DND-41 (cell line): ENCODE measurements around the gene ABCC8.
"Not testable (repeated sequence)": the region's sequence is repeated elsewhere in the genome, so short reads cannot be mapped to it uniquely, and the experiment has no call there.

Source experiments
- ATAC-seq: fragments of 200-7000 bp; cut with Tn5 transposase; 3 replicates; pipeline ENCODE4 v1.9.1; 2021; ENCODE audit warnings: low read depth; ENCODE audit not compliant: insufficient read depth
- DNase-seq: peaks from one replicate; pipeline ENCODE4 v3.0.0-alpha.2; 2020
- H2AFZ ChIP-seq: 2 replicates; pipeline ENCODE4 v1.6.0; 2012; ENCODE audit warnings: low read depth, low read length
- H3K27ac ChIP-seq: 2 replicates; pipeline ENCODE4 v1.5.1; 2012; ENCODE audit warnings: low read length, inconsistent platforms
- H3K27me3 ChIP-seq: fragments of 200-600 bp; sonication (generic); 2 replicates; pipeline ENCODE4 v1.6.0; 2012; ENCODE audit warnings: low read length, mild to moderate bottlenecking, inconsistent platforms; ENCODE audit not compliant: insufficient read depth, poor library complexity
- H3K36me3 ChIP-seq: 2 replicates; pipeline ENCODE4 v1.5.1; 2012; ENCODE audit warnings: low read length, inconsistent platforms; ENCODE audit not compliant: insufficient read depth
- H3K4me1 ChIP-seq: 2 replicates; pipeline ENCODE4 v1.5.1; 2012; ENCODE audit warnings: mild to moderate bottlenecking, low read length; ENCODE audit not compliant: insufficient read depth
- H3K4me2 ChIP-seq: 2 replicates; pipeline ENCODE4 v1.6.0; 2012; ENCODE audit warnings: mild to moderate bottlenecking, moderate library complexity, low read length, inconsistent platforms; ENCODE audit not compliant: insufficient read depth
- H3K4me3 ChIP-seq, 2 experiments: fragments of 200-600 bp in 1 of 2; shearing (Covaris generic) in 1 of 2; 2 replicates each; pipeline ENCODE4 v1.5.1; 2012 to 2016; ENCODE audit warnings: inconsistent platforms in 2 of 2, low read length in 2 of 2, mild to moderate bottlenecking in 2 of 2, low read depth in 1 of 2, moderate library complexity in 1 of 2
- H3K79me2 ChIP-seq: 2 replicates; pipeline ENCODE4 v1.6.0; 2012; ENCODE audit warnings: low read length, inconsistent platforms; ENCODE audit not compliant: insufficient read depth
- H3K9ac ChIP-seq: 2 replicates; pipeline ENCODE4 v1.6.0; 2012; ENCODE audit warnings: low read depth, mild to moderate bottlenecking, inconsistent platforms, low read length, moderate library complexity
- H3K9me3 ChIP-seq: 2 replicates; pipeline ENCODE4 v1.5.1; 2012; ENCODE audit warnings: low read length, moderate library complexity, mild to moderate bottlenecking, inconsistent platforms; ENCODE audit not compliant: insufficient read depth, severe bottlenecking
- H4K20me1 ChIP-seq: 2 replicates; pipeline ENCODE4 v1.6.0; 2012; ENCODE audit warnings: low read length; ENCODE audit not compliant: insufficient read depth
- CTCF ChIP-seq: IDR thresholded peaks from 2 replicates; pipeline ENCODE4 v1.5.1; 2012; ENCODE audit warnings: borderline replicate concordance, low read length, moderate library complexity, mild to moderate bottlenecking; ENCODE audit not compliant: poor library complexity, severe bottlenecking; ENCODE audit errors: extremely low read depth
- EZH2 ChIP-seq: IDR thresholded peaks from 3 replicates; pipeline ENCODE4 v1.6.1; 2012; ENCODE audit warnings: borderline replicate concordance, low read depth, mild to moderate bottlenecking, moderate library complexity, low read length, inconsistent platforms; ENCODE audit not compliant: severe bottlenecking

ABCC8 gene

DNA sequence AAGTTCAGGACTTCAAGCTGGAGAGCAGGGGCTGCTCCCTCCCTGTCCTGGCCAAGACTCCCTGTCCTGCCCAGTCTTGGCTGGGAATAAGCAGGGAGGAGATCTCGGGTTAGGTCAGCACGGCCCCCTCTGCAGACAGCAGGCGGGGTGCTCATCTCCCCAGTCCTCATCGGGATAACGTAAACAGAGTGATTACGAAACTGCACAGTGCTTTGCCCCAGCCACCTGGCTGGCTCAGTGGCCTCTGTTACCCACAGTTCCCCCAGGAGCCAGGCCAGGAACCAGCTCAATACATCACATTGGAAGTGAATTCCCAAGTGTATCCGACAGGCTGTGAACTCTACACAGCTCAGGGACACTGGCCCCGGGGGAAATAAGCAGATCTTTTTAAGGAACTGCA, 45.5 kb downstream of the ABCC8 start:
- no peak overlapping the region for H3K4me3 ChIP-seq
- H3K4me2 ChIP-seq, result no peak overlapping the region
- DNase-seq (no peak), ATAC-seq (no peak)
- H3K79me2 ChIP-seq, result no peaks in the 10 kb centered on the region
- peak overlapping the region; percentile 40; the same call in 1 of the 2 replicates for H3K27ac ChIP-seq
- no peak overlapping the region for H2AFZ ChIP-seq
- no peaks in the 10 kb centered on the region for H3K36me3 ChIP-seq
- H3K27me3 ChIP-seq, result no peaks in the 10 kb centered on the region
- no peak overlapping the region for H3K9ac ChIP-seq
- no peaks in the 10 kb centered on the region for H3K9me3 ChIP-seq
- peaks cover 54% of the 10 kb centered on the region for H3K4me1 ChIP-seq
- no peak for TF ChIP-seq CTCF
- TF ChIP-seq EZH2, result no peak
- no peaks in the 10 kb centered on the region for H4K20me1 ChIP-seq

DNA sequence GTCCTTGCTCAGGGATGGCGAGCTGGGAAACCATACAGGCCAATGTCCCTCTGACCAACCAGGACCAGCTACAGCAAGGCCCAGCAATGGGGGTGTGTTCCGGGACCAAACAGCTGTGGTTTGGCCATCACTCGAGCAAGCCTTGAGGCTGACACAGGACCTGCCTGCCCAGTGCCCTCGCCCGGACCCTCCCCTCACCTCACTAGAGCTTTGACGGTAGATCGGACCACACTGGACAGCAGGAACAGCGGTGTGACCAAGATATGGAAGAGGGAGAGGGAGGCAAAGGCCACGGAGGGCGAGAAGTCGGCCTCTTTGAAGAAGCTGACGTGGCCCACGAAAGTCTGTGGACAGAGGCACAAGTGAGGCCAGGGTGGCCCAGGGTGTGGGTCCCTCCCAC, 46.0 kb downstream of the ABCC8 start:
- H3K36me3 ChIP-seq, result no peaks in the 10 kb centered on the region
- no peak overlapping the region for H2AFZ ChIP-seq
- no peaks in the 10 kb centered on the region for H3K79me2 ChIP-seq
- no peaks in the 10 kb centered on the region for H3K9me3 ChIP-seq
- ATAC-seq (no peak), DNase-seq (no peak)
- H3K4me3 ChIP-seq, result no peak overlapping the region
- H3K4me1 ChIP-seq, result peaks cover 59% of the 10 kb centered on the region
- H3K27me3 ChIP-seq, result no peaks in the 10 kb centered on the region
- no peak overlapping the region for H3K9ac ChIP-seq
- no peaks in the 10 kb centered on the region for H4K20me1 ChIP-seq
- H3K27ac ChIP-seq, result peak overlapping the region; percentile 40; the same call in 1 of the 2 replicates
- TF ChIP-seq EZH2 (no peak), CTCF (no peak)
- no peak overlapping the region for H3K4me2 ChIP-seq

- H3K4me2 ChIP-seq, result no peak overlapping the region
- H3K4me1 ChIP-seq, result peaks cover 76% of the 10 kb centered on the region
- no peaks in the 10 kb centered on the region for H3K36me3 ChIP-seq
- no peaks in the 10 kb centered on the region for H3K9me3 ChIP-seq
- DNase-seq, result no peak
- H2AFZ ChIP-seq, result no peak overlapping the region
- peak overlapping the region; percentile 96 for H3K27ac ChIP-seq
- no peaks in the 10 kb centered on the region for H3K79me2 ChIP-seq
- H3K27me3 ChIP-seq, result no peaks in the 10 kb centered on the region
- no peak overlapping the region; the same call in 1 of the 2 replicates for H3K9ac ChIP-seq
- ATAC-seq, result no peak
- H3K4me3 ChIP-seq, result no peak overlapping the region
- H4K20me1 ChIP-seq, result no peaks in the 10 kb centered on the region
- TF ChIP-seq EZH2 (no peak), CTCF (no peak)
Measured at GRCh38 chr11:17428925-17429324, 47.7 kb downstream of the ABCC8 start.

GRCh38 chr11:17428261-17428660, 48.4 kb downstream of the ABCC8 start:
- no peak overlapping the region for H3K4me2 ChIP-seq

DNA sequence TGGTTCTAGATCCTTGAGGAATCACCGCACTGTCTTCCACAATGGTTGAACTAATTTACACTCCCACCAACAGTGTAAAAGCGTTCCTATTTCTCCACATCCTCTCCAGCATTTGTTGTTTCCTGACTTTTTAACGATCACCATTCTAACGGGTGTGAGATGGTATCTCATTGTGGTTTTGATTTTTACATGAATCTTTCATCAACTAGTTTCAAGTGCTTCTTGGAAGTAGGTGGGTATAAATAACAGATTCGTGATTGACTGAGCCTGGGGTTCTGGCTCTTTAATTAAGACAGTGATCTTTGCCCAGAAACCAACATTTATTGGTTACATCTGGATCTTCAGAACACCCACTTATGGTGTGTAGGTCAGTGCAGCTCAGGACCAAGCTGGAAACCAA, 50.4 kb downstream of the ABCC8 start:
- Histone ChIP-seq H3K9ac (peak overlapping the region; percentile 45), H3K4me2 (peak overlapping the region; percentile 53), H3K4me1 (peaks cover 97% of the 10 kb centered on the region), H3K27ac (peak overlapping the region; percentile 96), H3K4me3 (peak overlapping the region in 1 of 2 experiments; percentile 28; a peak in 1 of 4 replicates)
- peak; percentile 38 for ATAC-seq
- not testable (repeated sequence) for H3K9me3 ChIP-seq, H2AFZ ChIP-seq, H3K36me3 ChIP-seq, H3K27me3 ChIP-seq, H4K20me1 ChIP-seq, H3K79me2 ChIP-seq
- peak; percentile 45 for DNase-seq

More at GRCh38 chr11:17428261-17428660, 48.4 kb downstream of the ABCC8 start:
- ATAC-seq, result no peak
- Histone ChIP-seq H3K9ac (peak overlapping the region; percentile 45; the same call in 1 of the 2 replicates), H3K27ac (peak overlapping the region; percentile 96), H3K9me3 (no peaks in the 10 kb centered on the region), H3K36me3 (no peaks in the 10 kb centered on the region), H3K27me3 (no peaks in the 10 kb centered on the region), H3K4me3 (no peak overlapping the region), H4K20me1 (no peaks in the 10 kb centered on the region), H3K79me2 (no peaks in the 10 kb centered on the region), H2AFZ (no peak overlapping the region), H3K4me1 (peaks cover 82% of the 10 kb centered on the region)
- no peak for DNase-seq
- TF ChIP-seq EZH2, result no peak
- TF ChIP-seq CTCF, result no peak
